GM21576 (cell line): ENCODE measurements around the gene SPC25.

Experiments
- ATAC-seq: cut with Tn5 transposase; IDR thresholded peaks from one replicate; pipeline ENCODE4 v1.9.1; 2021; ENCODE audit warnings: mild to moderate bottlenecking, moderate library complexity; ENCODE audit not compliant: unreplicated experiment

The SPC25 gene

DNA sequence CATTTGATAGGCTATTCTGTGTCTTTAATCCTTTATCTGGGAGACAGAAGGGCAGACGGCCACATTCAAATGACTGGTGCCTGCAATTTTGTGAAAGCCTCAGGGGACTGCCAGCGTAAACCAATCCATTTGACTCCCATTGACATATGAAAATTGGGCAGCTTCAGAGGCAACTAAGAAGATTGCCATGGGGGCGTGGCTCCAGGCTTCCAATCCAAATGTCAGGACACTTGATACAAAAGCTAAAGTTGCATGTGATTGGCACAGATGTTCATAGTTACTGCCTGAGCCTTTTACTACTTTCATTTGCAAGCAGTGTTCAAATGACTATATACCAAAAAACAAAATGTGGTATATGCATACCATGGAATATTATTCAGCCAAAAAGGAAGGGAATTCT lies 42.0 kb downstream of the SPC25 start:
- no peak for ATAC-seq

DNA sequence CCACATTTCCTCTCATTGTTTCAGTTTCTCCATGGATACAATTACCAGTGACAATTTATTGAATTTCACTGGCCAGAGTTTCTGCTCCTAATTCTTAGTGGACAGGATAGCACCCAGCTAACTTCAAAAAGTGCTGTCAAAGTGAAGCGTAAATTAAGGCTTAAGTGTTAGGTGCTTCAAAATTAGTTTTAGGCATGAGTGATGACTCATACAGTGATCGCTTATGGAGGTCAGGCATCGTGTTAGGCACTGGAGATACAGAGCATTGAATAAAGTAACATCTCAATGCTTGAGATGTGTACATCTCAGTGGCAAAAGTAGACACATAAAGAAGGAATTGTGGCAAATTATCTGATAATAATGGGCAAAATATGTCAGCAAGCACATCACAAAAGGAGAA lies 47.0 kb downstream of the SPC25 start:
- no peak for ATAC-seq

DNA sequence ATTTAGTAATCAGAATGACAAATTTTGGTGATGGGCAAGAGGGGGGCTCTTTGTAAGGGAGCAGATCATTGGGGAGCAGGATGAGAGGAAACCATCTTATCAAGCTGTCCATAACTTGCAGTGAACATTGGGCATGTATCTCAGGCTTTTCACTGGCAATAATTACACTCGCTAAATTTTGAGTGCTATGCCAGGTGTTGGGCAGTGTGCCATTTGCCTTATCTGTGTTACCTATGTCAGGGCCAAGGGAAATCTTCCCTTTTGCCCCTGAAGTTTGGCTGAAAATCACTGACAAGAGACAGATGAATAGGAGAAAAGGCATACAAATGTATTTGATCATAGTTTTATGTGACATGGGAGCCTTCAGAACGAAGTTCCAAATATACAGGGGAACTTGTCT lies 48.8 kb downstream of the SPC25 start:
- no peak for ATAC-seq

DNA sequence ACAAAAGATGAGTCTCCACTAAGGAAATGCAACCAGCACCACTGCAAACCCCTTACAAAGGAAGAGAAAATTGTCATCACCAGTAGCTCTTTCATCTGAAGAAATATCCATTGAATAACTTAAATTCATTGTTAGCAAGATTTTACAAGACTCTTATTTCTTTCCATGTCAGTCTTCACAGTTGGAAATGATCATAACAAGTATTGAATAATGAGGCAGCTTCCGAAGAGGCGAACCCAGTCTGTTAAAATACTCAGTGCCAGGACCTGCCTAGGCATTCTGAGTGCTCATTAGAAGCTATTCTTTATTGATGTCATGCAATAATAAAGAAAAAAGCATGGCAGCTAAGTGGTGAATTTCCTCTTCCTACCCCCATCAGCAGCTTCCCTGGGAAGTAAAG lies 54.3 kb downstream of the SPC25 start:
- no peak for ATAC-seq

DNA sequence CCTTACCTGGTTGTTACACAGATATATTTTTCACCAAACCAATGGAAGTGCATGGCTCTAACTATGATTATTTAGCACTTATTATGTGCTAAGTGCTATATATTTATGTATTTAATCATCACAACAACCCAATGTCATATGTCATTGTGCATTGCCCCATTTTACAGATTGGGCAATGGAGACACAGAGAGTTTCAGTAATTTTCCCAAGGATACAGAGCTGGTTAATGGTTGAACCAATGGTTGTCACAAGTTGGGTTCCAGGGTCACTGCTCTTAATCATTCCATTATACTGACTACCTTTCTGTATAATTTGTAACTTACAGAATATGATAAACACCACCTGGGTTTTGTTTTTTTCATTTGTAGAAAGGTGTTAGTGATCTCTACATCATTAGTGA lies 58.6 kb downstream of the SPC25 start:
- no peak for ATAC-seq

DNA sequence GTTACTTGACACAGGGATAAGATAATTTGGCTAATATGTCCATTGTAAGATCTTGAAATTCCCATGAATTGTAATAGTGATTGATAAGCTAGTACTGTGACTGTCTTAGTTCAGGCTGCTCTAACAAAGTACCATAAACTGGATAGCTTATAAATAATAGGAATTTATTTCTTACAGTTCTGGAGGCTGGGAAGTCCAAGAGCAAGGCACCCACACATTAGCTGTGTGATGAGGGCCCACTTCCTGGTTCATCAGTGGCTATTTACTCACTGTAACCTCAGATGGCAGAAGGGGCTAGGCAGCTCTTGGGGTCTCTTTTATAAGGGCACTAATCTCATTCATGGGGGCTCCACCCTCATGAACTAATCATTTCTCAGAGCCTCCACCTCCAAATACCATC lies 59.3 kb downstream of the SPC25 start:
- ATAC-seq: no peak

DNA sequence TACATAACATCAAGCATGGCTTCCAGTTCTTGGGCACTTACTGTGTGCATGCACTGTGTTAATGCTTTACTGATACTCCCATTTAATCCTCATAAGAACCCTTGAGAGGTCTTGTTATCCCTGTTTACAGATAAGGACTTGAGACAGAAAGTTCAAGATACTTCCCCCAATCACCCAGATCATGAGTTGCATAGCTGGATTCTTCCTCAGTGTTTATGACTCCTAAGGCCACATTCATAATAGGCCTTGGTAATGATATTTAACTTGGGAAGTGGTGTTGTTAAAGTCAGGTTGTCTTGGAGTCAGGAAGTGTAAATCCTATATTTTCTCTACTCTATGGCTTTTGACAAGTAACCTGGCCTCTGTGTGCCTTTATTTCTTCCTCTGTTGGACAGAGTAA lies 65.1 kb downstream of the SPC25 start:
- no peak for ATAC-seq

DNA sequence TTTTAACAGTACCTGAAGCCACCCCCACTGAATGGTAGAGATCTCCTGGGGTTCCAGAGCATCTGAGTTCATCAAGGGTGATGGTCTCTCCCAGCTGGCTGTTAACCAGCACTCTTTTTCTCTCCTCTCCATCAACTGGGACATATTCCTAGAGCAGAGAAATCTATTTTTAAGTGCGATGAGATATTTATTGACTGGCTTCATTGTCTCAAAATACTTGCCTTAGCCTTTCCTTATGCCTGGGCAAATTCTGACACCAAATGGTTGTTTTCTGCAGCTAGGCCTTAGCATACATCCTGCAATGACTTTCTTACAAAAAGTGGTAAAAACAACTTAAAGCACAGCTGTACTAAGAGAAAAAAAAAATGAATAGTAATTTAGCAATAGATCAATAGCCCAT lies 68.2 kb downstream of the SPC25 start:
- ATAC-seq: no peak

DNA sequence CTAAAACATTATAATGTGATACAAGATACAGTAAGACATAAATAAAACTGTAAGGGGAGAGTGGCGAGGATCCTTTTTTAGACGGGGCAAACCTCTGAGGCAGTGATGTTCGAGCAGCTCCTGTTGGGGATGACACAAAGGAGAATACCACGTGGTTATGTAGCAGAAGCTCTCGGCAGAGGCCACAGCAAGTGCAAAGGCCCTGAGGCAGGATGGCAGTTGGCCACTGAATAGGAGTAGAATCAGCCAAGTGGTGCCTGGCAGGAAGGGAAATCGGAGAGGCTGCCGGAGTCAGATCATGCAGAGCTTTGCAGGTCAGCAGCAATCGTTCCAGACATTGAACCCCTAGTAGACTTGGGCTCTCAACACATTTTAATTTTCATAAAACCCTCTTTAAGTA lies 68.7 kb downstream of the SPC25 start:
- ATAC-seq: no peak
